ENCODE data around the gene ATP10A.

Gene ATP10A

DNA sequence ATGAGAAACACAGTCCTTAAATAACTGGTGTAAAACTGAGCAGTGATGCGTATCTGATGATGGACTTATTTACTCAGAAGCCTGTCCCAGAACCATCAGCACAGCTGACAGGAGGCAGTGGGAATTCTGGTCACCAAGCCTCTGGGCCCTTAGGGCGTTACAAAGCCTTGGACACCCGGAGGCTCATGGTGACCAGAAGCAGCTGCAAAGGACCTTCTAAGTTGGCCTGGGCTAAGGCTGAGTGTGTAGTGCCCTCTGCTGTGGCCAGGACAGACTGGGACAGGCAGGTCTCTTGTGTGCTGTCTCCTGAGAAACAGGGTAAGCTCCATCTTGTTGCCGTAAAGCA lies 168.9 kb downstream of the ATP10A start:
- no peak for DNase-seq

DNA sequence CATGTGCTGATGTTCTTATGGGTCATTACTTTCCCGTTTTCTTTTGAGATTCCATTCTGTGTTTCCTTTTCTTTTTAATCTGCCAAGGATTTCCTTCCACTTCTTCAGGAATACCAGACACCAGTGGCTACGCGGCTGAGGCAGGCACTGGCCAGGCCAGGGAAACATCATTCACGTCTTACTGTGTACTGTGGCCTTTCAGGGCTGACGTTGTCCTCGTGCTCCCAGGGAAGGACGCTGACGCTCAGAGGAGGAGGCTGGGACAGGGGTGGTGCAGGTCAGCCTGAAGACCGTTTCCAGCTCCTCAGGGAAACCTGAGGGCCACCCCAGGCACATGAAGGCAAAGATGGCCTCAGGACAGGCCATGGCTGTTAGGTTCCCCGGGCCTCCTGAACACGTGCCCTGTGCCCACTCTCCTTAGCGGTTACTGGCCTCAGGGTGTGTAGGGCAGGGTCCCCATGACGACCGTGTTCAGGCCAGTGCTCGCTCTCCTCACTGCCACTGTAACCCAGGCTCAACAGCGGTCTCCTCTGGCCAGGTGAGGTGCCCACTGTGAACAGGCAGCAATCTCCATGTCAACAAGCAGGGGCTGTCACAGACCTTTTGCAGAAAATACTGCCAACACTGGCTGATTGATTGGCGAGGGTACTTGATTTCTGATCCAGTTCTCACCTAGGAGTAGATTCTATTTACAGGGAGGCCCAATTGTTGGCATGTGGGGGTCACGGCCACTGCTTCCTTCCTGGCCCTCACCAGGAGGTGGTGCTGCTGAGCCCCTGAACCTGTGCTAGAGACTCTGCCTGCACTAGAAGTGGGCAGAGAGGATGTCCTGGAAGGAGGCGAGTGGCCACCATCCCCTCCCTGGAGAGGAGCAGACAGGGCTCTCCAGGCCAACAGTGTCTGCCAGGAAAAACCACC lies 169.5 kb downstream of the ATP10A start:
- DNase-seq = peak; percentile 8

DNA sequence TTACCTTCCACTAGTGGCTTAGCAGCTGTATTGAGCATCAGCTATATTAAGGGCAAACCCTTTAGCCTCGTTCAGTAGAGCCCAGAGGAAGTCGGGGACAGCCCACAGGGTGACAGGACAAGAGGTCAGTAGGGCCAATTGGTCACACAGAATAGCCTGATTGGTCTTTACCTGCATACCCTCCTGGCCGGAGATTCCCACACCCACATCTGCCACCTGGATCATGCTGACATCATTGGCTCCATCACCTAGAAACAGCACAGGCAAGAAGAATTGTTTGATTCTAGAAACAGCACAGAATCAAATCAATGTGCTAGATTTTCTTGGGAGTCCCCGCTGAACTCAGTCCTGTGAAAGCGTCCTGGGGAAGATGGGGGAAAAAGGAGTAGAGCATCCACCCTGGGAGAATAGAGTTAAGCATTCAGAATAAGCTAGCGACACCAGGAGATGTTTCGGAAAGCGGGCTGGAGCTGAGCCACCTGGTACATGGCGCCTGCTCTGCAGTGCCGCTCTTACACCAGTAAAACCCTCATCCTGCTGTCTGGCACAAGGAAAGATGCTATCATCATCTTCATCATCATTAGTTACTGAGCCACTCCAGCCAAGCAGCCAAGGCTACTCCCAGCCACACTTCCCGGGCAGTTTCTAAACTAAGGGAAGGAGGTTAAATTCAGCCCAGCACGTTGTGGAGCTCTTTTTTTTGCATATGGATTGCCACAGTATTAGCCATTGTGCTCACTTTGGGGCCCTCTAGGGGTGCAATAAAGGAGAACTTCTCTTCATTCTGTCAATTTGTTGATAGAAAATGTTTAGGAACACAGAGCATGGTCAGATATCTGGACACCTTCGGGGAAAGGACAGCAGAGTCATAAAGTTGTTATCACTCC lies 171.3 kb downstream of the ATP10A start:
- no peak for DNase-seq

DNA sequence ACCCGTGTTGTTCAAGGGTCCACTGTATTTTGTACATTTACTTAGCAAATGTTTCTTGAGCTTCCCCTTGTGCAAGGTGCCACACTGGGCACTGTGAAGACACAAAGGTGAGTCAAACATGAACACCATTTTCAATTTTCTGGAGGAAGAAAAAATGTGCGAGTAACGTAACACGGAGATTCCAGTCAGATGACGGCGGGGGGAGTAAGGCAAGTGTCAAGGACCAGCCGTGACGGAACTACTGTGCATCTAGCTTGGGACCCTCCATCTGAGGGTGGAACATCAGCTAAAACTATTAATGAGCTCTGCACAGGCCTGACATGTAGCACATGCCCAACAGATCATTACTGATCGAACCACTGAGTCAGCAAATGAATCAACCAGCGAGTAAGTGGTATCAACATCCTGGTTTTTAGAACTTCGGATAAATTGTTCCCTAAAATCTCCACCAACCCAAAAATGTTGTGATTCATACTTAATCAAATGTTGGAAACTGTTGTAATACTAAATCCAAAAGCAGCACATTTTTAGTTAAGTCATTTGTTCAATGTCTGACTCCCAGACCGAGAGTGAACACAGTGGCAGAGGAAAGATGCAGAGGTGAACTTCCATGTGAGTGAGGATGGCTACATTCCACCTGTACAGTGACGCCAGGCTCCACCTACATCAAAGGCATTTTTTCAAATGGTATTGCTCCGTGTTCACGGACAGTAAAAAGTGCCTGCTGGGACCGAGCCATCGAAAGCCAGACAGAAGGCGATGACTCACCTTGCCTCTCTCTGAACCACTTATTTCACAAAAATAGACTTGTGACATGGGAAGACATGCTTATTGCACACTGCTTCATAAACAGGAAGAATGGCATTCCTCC lies 172.2 kb downstream of the ATP10A start:
- no peak for DNase-seq

DNA sequence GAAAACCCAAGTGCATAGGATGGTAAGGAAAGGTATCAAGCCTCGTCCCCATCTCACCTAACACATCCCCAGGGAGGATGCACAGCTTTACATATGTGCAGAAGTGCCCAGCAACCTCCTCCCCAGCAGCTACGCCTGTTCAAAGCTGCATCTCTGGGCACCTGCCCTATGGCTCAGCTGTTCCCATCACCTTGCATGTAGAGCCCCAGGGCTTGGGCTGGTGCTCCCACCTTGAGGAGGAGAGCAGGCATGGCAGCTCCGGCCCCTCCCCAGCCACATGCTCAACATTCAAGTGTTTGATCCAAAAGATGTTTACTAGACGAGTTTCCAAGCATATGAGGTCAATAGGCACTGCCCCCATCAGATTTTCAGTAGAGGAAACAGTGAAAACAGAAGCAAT lies 173.5 kb downstream of the ATP10A start:
- DNase-seq = no peak

DNA sequence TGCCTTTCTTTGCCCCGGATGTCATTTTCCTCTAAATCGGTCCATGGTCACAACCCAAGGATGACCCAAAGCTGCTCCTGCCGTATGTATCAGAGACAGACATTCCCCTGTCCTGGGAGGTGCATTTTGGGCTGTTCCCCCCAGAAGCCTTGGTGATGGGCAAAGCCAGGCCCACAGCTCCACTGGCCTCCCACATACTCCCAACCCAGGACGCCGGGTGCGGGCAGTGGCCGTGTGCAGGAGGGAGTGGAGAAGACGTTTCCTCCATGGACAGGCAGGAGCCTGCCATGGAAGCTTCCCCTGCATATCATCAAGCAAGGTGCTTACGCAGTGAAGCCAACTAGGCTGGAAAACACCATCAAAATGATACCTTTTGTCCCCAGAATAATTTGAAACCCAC lies 175.0 kb downstream of the ATP10A start:
- DNase-seq = no peak

DNA sequence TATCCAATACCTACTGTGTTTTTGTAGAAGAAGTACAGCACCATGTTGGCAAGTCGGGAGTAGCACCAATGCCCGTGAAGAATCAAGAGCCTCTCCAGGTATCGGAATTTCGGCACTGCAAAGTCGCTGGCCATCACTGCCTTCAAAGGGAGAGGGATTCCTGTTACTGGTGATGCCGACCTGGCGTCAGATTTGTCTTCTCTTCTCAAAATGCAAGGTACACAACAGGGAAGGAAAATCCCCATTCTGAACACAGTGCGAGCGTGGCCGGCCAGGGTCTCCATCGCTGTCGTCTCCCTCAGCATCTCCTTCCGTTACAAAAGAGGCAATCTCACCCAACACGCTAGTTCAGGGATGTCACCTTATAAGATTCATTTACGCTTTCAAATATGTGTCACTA lies 175.4 kb downstream of the ATP10A start:
- no peak for DNase-seq

DNA sequence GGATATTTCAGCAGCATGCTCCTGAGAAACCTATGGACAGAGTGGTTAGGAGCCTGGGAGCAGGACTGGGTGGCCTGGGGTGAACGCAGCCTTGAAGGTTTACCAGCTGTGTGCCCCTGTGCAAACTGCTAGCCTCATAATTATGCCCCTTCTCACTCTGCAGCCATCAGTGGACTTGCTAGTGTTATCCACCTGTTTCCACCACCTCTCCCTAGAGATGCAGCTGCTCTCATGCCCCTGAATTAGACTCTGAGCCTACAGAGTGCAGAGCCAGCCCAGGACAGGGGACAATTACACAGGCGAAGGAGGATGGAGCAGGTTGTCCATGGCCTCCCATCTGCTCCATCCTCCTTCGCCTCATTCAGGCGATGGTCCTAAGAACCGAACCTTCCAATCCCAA lies 175.9 kb downstream of the ATP10A start:
- DNase-seq = no peak

DNA sequence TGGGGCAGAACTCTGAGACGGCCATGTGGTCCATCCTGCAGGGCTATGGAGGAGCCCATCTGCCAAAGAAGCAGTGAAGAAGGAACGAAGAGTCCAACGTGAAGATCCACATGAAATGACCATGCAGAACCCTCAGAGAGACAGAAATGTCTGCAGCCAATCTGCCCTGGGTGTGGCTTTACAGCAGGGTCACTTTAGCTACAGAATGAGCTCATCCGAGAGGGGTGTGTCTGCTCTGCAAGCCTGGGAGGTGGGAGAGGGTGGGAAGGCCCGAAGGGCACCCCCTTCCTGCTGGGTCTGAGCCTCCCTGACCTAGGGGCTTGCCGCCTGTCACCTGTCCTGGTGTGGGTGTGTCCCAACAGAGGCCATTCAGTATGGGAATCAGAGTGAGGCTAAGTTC lies 176.3 kb downstream of the ATP10A start:
- DNase-seq = no peak

DNA sequence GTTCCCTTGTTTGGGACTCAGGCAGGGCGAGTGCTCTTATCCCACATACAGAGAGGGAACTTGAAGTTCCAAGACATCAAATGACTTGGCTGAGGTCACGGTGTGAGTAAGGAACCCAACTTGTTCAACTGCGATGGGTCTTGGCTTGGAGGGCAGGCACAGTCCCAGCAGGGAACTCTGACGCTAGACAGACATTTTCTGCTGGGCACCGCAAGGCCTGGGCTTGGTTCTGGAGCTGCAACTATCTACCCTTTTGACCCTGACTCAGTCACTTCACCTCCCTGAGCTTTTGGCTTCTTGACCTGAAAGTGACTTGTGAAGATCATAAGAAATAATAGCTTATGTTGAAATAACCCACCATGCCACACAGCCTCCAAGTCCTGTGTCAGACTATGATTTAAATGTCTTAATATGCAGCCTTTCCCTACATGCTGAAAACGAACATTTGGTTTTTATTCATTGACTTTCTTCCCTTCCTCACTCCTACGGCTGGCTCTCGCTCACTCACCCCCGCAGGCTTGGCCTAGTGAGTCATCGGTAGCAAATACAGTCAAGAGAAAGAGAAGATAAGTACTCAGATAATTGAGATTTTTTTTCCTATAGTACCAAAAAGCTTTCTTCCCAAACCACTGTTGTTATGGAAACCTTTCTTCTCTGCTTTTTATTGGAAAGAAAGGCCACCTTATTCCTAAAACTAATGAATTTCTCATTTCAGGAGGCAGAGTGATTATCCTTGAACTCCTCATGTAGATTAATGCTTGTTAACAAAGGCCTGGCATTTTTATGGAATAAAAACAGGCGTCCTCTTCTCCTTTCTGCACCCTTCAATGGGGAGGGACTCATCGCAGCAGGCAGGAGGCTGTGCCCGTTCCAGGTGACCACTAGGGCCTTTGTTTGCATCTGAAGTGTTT lies 178.4 kb downstream of the ATP10A start:
- DNase-seq = no peak

DNA sequence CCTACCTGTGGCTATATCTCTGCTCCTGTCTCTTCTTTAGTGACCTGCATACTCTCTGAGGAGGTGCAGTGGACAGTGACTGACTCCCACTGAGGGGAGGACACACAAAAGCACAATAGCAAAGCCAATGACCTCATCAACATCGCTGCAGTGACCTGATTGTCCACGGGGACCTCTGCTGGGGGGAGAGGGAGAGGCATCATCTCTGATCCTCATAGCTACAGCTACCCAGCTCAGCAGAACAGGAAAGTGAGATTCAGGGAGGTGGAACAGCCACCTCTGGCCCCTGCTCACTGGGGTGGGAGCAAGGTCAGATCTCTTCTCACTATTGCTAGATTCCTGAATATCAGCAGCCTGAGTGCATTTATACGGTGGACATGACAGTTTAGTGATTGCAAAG lies 179.2 kb downstream of the ATP10A start:
- DNase-seq = no peak

DNA sequence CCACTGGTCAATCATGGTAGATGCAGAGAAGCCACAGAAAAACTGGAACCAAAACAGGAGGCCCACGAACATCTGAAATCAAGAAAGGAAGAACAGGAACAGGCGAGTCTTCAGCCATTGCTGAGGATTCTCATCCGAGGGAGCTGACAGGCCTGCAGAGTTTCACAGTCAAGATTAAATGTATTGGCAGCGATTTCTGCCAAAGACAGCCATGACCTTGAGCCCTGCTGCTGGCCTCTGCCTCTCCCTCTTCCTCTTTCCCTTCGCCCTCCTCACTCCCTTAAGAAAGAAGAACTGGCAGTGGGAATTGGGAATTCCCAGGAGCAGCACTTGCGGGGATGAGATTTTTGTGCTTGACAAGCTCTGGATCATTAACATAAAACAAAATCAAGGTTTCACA lies 179.7 kb downstream of the ATP10A start:
- no peak for DNase-seq

DNA sequence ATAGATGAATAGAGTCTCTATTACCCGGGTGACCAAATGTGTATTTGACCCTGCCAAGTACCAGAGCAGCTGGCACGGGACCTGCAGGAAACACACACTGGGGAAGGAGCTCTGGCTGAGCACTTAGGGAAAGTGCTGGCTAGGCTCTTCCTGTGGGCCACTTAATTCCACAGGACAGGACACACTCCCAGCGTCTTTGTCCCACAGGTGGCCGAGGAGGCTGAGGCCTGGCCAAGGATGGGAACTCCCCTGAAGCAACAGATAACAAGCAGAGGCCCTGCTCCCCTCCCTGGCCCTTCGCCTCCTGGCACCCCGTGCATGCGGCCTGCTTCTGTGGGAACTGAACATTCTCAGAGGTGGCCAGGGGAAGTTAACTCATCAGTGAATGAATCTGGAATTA lies 180.8 kb downstream of the ATP10A start:
- no peak for DNase-seq

DNA sequence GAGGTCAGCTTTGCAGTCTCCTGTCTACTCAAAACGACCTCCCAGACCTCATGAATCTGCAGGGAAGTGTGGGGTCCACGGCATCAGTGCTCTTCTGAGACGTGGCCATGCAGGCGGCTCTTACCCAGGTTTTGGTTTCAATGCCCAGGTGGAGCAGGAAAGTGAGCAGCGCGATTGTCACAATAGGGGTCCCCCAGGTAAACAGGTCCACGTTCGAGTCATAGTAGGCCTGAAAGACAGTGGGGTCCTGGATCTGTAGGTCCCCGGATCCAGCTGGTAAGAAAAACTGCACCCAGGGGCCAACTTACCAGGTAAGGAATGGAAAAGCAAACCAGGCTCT lies 182.5 kb downstream of the ATP10A start:
- DNase-seq = no peak

DNA sequence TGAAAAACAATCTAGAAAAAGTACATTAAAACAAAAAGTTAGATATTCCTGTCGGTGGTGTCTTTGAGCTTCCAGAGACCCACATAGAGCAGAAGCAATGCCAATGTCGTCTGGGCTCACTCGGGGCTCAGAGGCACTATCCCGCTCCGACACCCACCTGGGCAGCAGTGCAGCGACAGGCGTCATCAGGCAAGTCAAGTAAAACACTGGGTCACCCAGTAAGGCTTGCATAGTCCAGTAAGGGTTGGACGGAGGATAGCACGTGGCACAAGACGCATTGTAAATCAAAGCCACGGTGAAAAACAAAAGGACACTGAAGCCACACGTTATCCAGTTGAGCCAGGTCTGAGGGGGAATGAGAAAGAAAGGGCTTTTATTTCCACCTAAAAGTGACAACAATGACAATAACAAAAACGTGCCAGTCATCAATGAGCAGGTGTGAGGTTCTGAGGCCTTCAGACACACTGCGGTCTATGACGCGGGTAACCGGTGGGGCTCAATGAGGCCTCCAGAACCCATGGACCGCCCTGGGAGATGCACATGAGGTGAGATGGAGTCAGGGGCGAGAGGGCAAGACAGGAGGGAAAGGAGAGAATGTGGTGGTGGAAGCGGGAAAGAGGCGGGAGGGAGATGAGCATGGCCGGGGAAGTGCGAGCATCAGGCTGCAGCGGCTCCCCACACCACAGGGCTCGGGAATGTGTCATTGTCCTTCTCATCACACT lies 183.0 kb downstream of the ATP10A start:
- DNase-seq = no peak

DNA sequence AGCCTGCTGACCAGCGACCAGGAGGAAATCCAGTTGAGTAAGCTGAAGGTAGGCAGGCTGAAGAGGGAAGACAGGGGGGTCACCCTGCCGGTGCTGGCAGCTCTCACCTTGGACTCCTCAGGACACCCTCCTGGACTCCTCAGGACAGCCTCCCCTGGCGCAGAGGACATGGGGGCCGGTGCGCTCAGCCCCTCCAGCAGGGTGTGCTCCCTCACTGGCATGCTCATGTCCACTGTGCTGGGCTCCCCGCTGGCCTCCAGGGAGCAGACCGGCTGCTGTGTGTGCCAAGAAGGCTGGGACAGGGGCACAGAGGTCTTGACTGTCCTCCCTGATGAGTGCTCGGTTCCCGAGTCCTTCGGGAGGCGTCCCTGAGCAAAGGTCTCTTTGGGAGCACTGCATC lies 183.6 kb downstream of the ATP10A start:
- no peak for DNase-seq

DNA sequence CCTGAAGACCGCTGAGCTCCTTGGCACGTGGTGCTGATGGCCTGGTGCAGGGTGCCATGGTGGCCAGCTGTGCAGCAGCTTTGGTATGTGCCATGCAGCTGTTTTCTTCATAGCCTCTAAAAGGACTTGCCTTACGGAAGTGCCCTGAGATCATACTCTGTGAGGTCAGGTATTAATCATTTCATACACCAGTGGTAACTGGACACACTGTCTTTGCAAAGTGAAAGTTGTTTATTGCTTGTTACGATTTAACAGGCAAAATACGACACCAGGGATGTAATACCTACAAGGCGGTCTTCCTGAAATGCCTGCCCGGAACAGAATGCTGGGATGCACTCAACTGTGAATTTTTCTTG lies 184.6 kb downstream of the ATP10A start:
- DNase-seq = no peak

DNA sequence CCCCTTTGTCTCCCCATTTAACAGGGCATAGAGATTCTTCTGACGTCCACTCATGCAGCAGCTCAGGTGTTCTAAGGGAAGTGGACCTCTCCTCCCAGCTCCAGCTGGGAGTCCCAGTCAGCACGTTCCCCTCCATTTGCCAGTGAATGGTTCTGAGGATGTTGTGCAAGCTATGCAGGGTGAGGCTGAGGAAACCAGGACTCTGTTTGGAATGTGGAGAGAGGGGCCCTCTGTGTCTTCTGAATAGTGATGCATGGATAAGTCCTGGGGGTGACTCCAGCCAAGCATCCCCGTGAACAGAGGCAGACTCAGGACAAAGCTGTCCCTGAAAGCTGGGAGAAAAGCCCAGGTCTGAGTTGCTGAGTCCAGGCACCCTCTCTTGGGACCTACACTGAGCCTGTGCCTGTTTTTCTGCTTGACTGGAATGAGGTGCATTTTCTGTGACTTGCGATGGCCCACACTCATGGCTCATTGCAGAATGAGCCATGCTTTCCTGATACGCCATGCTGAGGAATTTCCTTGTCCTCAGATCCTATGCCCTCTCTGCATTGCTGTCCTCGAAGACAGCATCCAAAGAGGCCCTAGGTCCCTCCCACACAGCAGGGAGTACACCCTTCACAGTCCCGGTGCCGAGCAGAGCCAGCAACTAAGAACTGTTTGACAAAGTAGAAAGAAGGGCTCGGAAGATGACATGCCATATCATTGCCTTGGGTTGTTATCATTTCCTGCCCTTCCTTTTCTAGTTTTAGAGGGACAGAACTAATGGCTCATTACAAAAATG lies 185.2 kb downstream of the ATP10A start:
- no peak for DNase-seq

DNA sequence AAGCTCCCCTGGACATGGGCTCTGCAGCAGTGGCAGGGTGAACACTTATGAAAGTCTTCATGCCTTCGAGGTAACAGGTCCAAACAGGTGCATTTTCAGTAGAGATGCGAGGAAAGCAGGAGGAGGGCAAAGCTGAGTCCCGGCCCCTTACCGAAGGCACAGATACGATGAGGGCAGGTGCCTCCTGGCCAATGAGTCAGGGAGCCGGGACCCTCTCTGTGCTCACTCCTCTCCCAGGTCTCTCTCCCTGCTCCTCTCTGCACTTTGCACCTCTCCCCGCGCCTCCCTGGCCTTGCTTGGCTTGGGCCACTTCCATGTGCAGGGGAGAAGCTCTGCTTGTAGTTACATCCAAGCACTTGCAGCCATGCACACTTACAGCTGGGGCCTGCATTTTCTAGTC lies 187.1 kb downstream of the ATP10A start:
- DNase-seq = no peak

DNA sequence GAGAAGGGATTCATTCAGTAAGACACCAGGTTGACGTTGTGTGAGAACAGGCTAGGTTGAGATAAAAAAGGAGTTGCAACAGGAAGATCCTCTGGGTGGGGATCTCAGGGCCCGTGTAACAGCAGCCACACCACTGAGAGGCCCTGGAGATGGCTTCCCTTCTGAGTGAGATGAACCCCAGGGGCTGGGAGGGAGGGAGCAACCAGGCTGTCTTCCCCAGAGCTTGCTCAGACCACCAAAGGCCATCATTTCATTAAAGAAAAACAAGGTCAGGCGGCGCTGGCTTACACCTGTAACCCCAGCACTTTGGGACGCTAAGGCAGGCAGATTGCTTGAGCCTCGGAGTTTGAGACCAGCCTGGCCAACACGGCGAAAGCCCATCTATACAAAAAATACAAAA lies 187.7 kb downstream of the ATP10A start:
- no peak for DNase-seq

DNA sequence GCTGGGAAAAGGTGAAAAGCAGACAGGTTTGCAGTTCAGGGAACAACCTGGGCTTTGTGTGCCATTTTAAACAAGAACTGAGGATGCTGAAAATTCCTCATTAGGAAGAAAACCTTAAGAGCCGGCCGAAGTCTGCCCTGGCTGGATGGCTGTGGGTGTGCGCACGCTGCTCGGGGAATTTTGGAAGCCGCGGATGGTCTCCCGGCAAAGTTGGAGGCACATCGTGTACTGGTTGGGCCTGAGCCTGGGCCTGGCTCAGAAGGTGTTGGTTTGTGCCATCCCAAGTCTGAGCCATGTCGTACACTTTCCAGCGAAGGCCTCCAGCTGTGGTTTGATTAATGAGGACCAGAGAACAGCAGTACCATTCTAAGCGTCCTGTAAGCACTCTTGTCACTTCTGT lies 188.2 kb downstream of the ATP10A start:
- DNase-seq = no peak
